ENCODE measurements around the gene STAG1. TPM values are rescaled to one million over a fixed set of nuclear protein-coding genes. Genes with fewer than 3 reads are reported as not detected.
"Not testable (repeated sequence)": the region's sequence is repeated elsewhere in the genome, so short reads cannot be mapped to it uniquely, and the experiment has no call there.

Gene STAG1
- total RNA-seq, 4 donors from 2014 or later, result 32.6 to 44.0 (median 40.5) TPM

DNA sequence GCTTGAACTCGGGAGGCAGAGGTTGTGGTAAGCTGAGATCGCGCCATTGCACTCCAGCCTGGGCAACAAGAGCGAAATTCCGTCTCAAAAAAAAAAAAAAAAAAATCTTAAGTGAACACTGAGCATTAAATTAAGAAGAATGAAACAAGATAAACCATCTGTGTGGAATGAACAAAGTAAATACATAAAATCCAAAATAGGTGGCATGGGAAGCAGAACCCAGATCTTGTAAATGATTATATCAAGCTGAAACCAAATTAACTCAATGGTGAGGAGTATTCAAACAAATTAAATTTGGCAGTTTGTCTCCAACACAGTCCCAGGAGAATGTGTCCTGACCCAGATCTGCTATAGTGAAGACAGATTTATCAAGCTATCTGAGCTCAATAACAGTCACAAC lies 32.1 kb downstream of the STAG1 start:
- Histone ChIP-seq H3K36me3 (no peaks in the 10 kb centered on the region), H3K27me3 (no peaks in the 10 kb centered on the region), H3K9me3 (no peaks in the 10 kb centered on the region), H3K27ac (replicated peaks in 1 of 4) (no peak overlapping the region), H3K4me3 (no peak overlapping the region), H3K4me1 (peaks cover 5 to 20% (median 16%) of the 10 kb centered on the region in 4 donors)
- DNase-seq (ENCODE audit: extremely low spot score), result no peak
- WGBS, result 92% methylated on average over 5 of the region's 5 CpGs
- intact Hi-C loops (cut with DNase I), result no loop called here
- no peak for TF ChIP-seq CTCF (IDR thresholded peaks at IDR 0.05)
- TF ChIP-seq EP300 (IDR thresholded peaks at IDR 0.05), result no peak
- no peak for TF ChIP-seq POLR2AphosphoS5 (IDR thresholded peaks at IDR 0.05)
- no peak for TF ChIP-seq POLR2A (IDR thresholded peaks at IDR 0.05; ENCODE audit: low read depth)

DNA sequence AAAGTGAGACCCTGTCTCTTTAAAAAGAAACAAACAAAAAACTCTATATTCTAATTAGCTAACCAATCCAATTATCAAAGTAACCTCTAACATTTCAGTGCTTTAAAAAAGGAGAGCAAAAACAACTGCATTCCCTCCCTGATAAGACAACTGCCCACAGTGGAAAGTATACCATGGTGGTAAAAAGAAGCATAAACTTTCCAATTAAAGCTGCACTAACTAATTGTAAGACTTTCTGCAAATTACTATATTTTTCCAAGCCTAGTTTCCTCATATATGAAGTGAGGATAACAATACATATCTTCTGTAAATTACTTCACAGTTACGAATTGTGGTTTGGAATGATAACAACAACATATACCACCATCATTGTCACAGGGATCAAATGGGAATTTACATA lies 35.5 kb downstream of the STAG1 start:
- H3K27ac ChIP-seq (replicated peaks in 1 of 4), result no peak overlapping the region
- TF ChIP-seq CTCF (IDR thresholded peaks at IDR 0.05), result no peak
- no peak for TF ChIP-seq POLR2AphosphoS5 (IDR thresholded peaks at IDR 0.05)
- TF ChIP-seq EP300 (IDR thresholded peaks at IDR 0.05), result no peak
- TF ChIP-seq POLR2A (IDR thresholded peaks at IDR 0.05; ENCODE audit: low read depth), result no peak
- intact Hi-C loops (cut with DNase I), result no loop called here
- H3K36me3 ChIP-seq, result peaks cover 0 to 13% (median 0%) of the 10 kb centered on the region in 4 donors
- no peak for DNase-seq (ENCODE audit: extremely low spot score)
- 81% methylated on average over 1 of the region's 1 CpG for WGBS
- no peaks in the 10 kb centered on the region for H3K9me3 ChIP-seq
- peaks cover 5 to 15% (median 12%) of the 10 kb centered on the region in 4 donors for H3K4me1 ChIP-seq
- no peaks in the 10 kb centered on the region for H3K27me3 ChIP-seq
- no peak overlapping the region for H3K4me3 ChIP-seq

GRCh38 chr3:136714020-136714419 lies 38.2 kb downstream of the STAG1 start:
- 85% methylated on average over 6 of the region's 6 CpGs for WGBS
- H3K4me1 ChIP-seq, result peaks cover 0 to 5% (median 0%) of the 10 kb centered on the region in 4 donors

GRCh38 chr3:136712941-136713340 lies 39.2 kb downstream of the STAG1 start:
- no peak overlapping the region for H3K27ac ChIP-seq (replicated peaks in 1 of 4)
- no peak overlapping the region for H3K4me3 ChIP-seq
- no peak for DNase-seq (ENCODE audit: extremely low spot score)
- peaks cover 0 to under 1% (median under 1%) of the 10 kb centered on the region in 4 donors for H3K4me1 ChIP-seq
- no peaks in the 10 kb centered on the region for H3K27me3 ChIP-seq
- H3K9me3 ChIP-seq, result no peaks in the 10 kb centered on the region
- intact Hi-C loops (cut with DNase I), result no loop called here
- no peak for TF ChIP-seq EP300 (IDR thresholded peaks at IDR 0.05)
- H3K36me3 ChIP-seq, result peaks cover 0 to 17% (median 0%) of the 10 kb centered on the region in 4 donors
- WGBS, result 83% methylated on average over 6 of the region's 6 CpGs

More at GRCh38 chr3:136714020-136714419, 38.2 kb downstream of the STAG1 start:
- intact Hi-C loops (cut with DNase I), result no loop called here
- no peak overlapping the region for H3K27ac ChIP-seq (replicated peaks in 1 of 4)
- H3K27me3 ChIP-seq, result no peaks in the 10 kb centered on the region
- no peaks in the 10 kb centered on the region for H3K9me3 ChIP-seq
- no peak for TF ChIP-seq POLR2A (IDR thresholded peaks at IDR 0.05; ENCODE audit: low read depth)
- no peak for TF ChIP-seq POLR2AphosphoS5 (IDR thresholded peaks at IDR 0.05)
- TF ChIP-seq CTCF (IDR thresholded peaks at IDR 0.05), result no peak
- TF ChIP-seq EP300 (IDR thresholded peaks at IDR 0.05), result no peak
- no peak for DNase-seq (ENCODE audit: extremely low spot score)
- H3K36me3 ChIP-seq, result peaks cover 0 to 17% (median 0%) of the 10 kb centered on the region in 4 donors
- no peak overlapping the region for H3K4me3 ChIP-seq

DNA sequence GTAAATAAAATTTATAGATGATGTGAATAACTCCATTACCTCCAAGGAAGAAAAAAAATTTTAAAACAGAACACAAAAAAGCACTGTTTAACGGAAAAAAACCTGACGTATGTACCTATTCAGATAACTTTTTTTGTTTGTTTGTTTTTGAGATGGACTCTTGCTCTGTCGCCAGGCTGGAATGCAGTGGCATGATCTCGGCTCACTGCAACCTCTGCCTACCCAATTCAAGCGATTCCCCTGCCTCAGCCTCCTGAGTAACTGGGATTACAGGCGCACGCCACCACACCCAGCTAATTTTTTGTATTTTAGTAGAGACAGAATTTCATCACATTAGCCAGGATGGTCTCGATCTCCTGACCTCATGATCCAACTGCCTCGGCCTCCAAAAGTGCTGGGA lies 40.3 kb downstream of the STAG1 start:
- H3K27me3 ChIP-seq, result not testable (repeated sequence)

DNA sequence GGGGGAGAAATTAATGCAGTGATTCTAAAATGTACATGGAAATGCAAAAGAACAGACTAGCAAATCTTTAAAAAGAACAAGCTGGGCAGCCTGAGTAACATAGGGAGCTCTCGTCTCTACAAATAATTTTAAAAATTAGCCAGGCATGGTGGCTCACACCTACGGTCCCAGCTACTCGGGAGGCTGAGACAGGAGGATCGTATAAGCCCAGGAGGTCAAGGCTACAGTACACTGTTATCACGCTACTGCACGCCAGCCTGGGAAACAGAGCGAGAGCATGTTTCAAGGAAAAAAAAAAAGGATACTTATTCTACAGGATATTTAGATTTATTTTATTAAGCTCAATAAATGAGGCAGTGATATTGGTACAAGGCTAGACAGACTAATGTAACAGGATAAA lies 40.9 kb downstream of the STAG1 start:
- Histone ChIP-seq H3K4me3 (no peak overlapping the region), H3K27ac (replicated peaks in 1 of 4) (no peak overlapping the region), H3K9me3 (no peaks in the 10 kb centered on the region), H3K4me1 (peaks cover 0 to 5% (median 2%) of the 10 kb centered on the region in 4 donors), H3K36me3 (peaks cover 0 to 17% (median 0%) of the 10 kb centered on the region in 4 donors), H3K27me3 (no peaks in the 10 kb centered on the region)
- TF ChIP-seq POLR2AphosphoS5 (IDR thresholded peaks at IDR 0.05) (no peak), POLR2A (IDR thresholded peaks at IDR 0.05; ENCODE audit: low read depth) (no peak), CTCF (IDR thresholded peaks at IDR 0.05) (no peak), EP300 (IDR thresholded peaks at IDR 0.05) (no peak)
- intact Hi-C loops (cut with DNase I), result no loop called here
- no peak for DNase-seq (ENCODE audit: extremely low spot score)
- WGBS, result 94% methylated on average over 7 of the region's 7 CpGs

More for the DNA sequence above, 40.3 kb downstream of the STAG1 start:
- WGBS, result over 99% methylated on average over 9 of the region's 9 CpGs
- H3K4me3 ChIP-seq; H3K27ac ChIP-seq (replicated peaks in 1 of 4); H3K4me1 ChIP-seq; DNase-seq (ENCODE audit: extremely low spot score); H3K9me3 ChIP-seq; intact Hi-C loops (cut with DNase I): not testable (repeated sequence)
- peaks cover 0 to 17% (median 0%) of the 10 kb centered on the region in 4 donors for H3K36me3 ChIP-seq

GRCh38 chr3:136709775-136710174 lies 42.4 kb downstream of the STAG1 start:
- H3K4me1 ChIP-seq; DNase-seq (ENCODE audit: extremely low spot score); H3K9me3 ChIP-seq; H3K27ac ChIP-seq (replicated peaks in 1 of 4); H3K4me3 ChIP-seq; H3K27me3 ChIP-seq; intact Hi-C loops (cut with DNase I): not testable (repeated sequence)
- WGBS, result 100% methylated on average over 1 of the region's 1 CpG
- H3K36me3 ChIP-seq, result peaks cover 0 to 17% (median 0%) of the 10 kb centered on the region in 4 donors

Data from esophagus muscularis mucosa (tissue), 4 donors.